HG02571 (cell line): Measurements from ENCODE around the gene PRSS35.
"Not testable (repeated sequence)": the region's sequence is repeated elsewhere in the genome, so short reads cannot be mapped to it uniquely, and the experiment has no call there.

Experiments
- ATAC-seq: cut with Tn5 transposase; IDR thresholded peaks from one replicate; pipeline ENCODE4 v1.9.1; 2021; ENCODE audit warnings: mild to moderate bottlenecking, moderate library complexity; ENCODE audit not compliant: unreplicated experiment

The PRSS35 gene

DNA sequence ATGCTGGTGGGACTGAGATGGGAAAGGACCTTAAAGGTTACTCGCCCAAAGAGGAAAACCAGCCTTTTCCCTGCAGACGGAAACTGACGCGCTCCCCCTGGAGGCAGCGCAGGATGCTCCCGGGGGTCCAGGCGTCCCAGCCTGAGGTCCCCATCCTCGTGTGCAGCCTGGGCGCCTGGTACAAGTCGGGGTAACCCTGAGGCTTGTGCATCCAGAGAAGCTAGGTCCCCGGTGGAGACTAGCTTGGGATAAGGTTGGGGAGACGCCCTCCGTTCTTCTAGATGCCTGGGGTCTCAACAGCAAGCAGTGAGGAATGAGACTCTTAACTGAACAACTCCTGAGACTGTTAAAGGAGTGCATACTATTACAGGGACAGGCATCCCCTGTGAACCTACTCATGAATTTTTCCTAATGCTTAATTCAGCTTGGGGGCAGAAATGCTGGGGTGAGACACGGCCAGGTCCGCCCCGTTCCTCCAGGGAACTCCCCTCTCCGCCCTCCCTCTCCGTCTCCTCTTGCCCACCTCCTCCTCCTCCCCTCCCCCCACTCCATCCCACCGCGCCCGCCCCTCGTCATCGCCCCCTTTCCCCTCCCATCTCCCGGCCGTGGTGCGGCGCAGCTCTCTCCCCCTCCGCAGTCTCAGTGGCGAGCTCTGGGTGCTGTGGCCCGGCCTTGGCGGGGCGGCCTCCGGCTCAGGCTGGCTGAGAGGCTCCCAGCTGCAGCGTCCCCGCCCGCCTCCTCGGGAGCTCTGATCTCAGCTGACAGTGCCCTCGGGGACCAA lies at the start of gene PRSS35:
TSS of gene PRSS35 (plus strand) at position 634 of the 781 bp plus-strand sequence. CDS start 10,908 bp downstream, outside the sequence.
- ATAC-seq, result peak; percentile 47

- ATAC-seq, result no peak
Observed at GRCh38 chr6:83463886-83464285, 48.4 kb upstream of the PRSS35 start.

GRCh38 chr6:83464381-83465140 lies 47.8 kb upstream of the PRSS35 start:
- no peak for ATAC-seq

DNA sequence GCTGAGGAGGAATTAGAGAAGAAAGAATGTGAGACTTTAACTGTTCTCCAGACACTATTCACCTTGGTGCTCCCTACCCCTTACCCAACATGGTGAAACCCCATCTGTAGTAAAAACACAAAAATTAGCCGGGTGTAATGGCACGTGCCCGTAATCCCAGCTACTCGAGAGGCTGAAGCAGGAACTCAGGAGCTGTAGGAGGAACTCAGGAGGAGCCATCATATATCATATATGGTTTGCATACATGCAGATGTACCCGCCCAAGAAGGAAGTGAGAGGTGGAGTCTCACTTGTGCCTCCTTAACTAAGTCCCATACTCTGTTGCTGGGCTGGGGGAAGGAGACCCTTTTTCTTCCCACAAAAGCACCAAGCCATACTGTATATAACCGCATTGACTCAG lies 46.0 kb upstream of the PRSS35 start:
- ATAC-seq, result no peak

DNA sequence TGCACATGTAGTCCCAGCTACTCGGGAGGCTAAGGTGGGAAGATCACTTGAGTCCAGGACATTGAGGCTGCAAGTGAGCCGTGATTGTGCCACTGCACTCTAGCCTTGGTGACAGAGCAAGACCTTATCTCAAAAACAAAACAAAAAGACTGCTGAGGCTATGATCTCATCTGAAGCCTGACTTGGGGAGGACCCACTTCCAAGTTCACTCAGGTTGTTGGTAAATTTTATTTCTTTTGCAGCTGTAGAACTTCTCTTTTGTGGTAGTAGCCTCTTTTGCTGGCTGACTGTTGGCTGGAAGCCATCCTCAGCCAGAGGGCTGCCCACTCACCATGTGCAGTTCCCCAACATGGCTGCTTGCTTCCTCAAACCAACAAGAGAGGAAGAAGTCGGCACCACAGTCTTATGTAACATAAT lies 44.7 kb upstream of the PRSS35 start:
- ATAC-seq, result no peak

GRCh38 chr6:83470001-83470400 lies 42.3 kb upstream of the PRSS35 start:
- no peak for ATAC-seq

DNA sequence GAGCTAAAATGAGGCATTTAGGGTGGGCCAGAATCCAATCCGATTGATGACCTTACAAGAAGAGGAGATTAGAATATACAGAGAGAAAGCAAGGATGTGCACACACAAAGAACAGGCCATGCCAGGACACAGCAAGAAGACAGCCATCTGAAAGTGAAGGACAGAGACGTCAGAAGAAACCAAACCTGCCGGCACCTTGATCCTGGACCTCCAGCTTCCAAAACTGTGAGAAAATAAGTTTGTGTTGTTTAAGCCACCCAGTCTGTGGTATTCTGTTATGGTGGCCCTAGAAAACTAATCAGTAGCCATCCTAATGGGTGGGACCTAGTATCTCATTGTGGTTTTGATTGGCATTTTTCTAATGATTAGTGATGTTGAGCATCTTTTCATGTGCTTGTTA lies 41.7 kb upstream of the PRSS35 start:
- ATAC-seq, result no peak

GRCh38 chr6:83472767-83473166 lies 39.6 kb upstream of the PRSS35 start:
- ATAC-seq, result no peak

GRCh38 chr6:83474309-83474708 lies 38.0 kb upstream of the PRSS35 start:
- ATAC-seq, result no peak

DNA sequence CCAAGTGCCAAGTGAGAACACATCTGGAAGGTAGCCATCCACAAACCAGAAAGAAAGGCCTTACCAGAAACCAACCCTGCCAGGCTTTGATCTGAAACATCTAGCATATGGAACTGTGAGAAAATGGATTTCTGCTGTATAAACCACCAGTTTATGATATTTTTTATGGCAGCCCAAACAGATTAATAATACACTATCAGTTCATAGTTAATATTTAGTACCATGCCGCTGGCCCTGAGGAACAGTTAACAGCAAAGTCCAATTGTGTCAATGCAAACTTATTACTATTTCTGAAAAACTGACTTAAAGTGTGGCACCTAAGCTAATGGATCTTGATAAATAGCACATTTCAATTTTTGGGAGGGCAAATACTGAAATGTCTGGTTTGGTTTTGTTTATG lies 35.4 kb upstream of the PRSS35 start:
- no peak for ATAC-seq

GRCh38 chr6:83479389-83479788 lies 32.9 kb upstream of the PRSS35 start:
- ATAC-seq, result no peak

DNA sequence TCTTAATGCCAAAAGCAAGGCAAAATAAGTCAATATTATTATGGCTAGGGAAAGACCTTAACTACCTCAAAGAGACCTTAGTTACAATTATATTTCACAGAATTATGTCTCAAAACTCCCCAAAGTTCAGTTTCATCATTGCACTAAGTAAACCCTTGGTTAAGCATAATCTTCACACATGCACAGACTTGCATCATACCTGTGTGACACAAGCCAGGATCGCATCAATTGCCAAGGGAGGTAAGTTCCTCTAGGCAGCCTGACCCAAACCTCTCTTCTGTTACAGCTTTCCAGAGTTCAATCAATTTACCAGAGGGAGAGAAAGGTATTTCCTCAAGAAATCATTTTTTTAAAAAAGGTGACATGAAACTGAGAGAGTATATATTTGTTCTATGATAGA lies 31.9 kb upstream of the PRSS35 start:
- no peak for ATAC-seq

- ATAC-seq, result not testable (repeated sequence)
Observed at GRCh38 chr6:83481938-83482337, 30.4 kb upstream of the PRSS35 start.

DNA sequence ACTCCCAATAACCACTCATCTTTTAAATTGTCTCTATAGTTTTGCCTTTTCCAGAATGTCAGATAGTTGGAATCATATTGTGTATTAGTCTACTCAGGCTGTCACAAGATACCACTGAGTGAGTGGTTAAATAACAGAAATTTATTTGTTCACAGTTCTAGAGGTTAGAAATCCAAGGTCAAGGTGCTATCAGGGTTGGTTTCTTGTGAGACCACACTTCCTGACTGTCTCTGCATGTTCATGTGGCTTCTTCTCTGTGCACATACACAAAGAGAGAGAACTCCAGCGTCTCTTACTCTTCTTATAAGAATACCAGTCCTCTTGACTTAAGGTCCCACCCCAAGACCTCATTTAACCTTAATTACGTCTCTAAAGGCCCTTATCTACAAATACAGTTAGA lies 23.9 kb upstream of the PRSS35 start:
- no peak for ATAC-seq

GRCh38 chr6:83488861-83489260 lies 23.5 kb upstream of the PRSS35 start:
- no peak for ATAC-seq

DNA sequence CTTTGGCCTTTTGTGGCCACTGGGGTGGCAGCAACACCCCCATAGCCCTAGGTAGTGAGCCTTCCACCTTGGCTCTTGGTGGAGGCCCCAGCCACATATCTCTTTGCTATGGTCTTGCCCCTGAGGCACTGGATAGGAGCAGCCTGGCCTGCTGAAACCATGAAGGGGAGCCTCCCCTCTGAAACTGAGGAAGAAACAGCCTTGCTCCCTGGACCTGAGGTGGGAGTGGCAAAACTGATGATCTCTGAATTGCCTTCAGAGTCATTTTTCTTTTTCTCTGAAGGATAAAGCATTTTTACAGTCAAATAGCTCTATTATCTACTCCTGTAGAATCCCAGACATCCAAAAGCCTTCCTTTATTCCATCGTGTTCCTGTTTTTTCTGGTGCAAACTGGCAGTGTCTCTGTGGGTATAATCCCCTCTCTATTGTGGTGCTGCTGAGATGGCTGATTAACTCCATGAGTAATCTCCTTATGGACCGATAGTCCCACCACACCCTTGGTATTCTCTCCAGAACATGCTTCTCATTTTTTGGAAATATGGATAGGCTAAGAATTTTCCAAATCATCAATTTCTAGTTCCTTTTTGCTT lies 22.0 kb upstream of the PRSS35 start:
- no peak for ATAC-seq

DNA sequence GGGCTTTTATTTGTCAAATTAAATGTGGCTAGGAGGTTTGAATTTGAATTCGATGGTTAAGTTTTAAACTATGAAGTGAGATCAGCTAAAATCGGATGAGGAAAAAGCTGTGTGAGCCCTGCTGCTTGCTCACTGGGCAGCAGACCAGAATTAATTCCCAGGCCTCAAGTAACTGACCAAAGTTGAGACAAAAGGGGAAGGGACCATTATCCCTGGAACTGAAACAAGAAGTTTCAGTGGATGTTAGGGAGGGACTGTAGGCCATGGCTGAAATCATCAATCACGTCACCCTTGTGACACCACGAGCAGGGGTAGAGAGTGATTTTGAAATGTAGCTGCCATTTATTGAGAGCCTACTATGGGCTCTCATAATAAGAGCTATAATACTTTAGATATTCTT lies 7.0 kb upstream of the PRSS35 start:
- no peak for ATAC-seq

GRCh38 chr6:83509441-83509840 lies 2.9 kb upstream of the PRSS35 start:
- no peak for ATAC-seq

GRCh38 chr6:83510791-83511190 lies 1.5 kb upstream of the PRSS35 start:
- no peak for ATAC-seq

- ATAC-seq, result no peak
Observed at GRCh38 chr6:83511266-83511665, 1.1 kb upstream of the PRSS35 start.

- ATAC-seq, result no peak
Observed at GRCh38 chr6:83514466-83514865, 2.1 kb downstream of the PRSS35 start.
